H9 (cell line): ENCODE data around the gene TRIOBP. TPM values are rescaled to one million over a fixed set of nuclear protein-coding genes. Genes with fewer than 3 reads are reported as not detected.

Experiments used
- DNase-seq: peaks from one replicate; pipeline ENCODE4 v3.0.0-alpha.2; 2017
- H2AFZ ChIP-seq: one replicate; pipeline ENCODE4 v1.6.1; 2013; ENCODE audit warnings: mild to moderate bottlenecking, low read length, control low read depth, moderate library complexity
- H2AK5ac ChIP-seq: 2 replicates; pipeline ENCODE4 v1.6.1; 2013; ENCODE audit warnings: low read length, control low read depth, mixed read lengths; ENCODE audit not compliant: insufficient read length
- H2BK120ac ChIP-seq: one replicate; pipeline ENCODE4 v1.6.1; 2013; ENCODE audit warnings: low read depth, mild to moderate bottlenecking, low read length, control low read depth, inconsistent platforms; ENCODE audit not compliant: poor library complexity, severe bottlenecking
- H2BK12ac ChIP-seq: 2 replicates; pipeline ENCODE4 v1.6.1; 2013; ENCODE audit warnings: low read length, control low read depth, mixed read lengths, low read depth; ENCODE audit not compliant: insufficient read length
- H2BK15ac ChIP-seq: 2 replicates; pipeline ENCODE4 v1.6.1; 2013; ENCODE audit warnings: low read depth, low read length, control low read depth
- H2BK20ac ChIP-seq: one replicate; pipeline ENCODE4 v1.6.1; 2013; ENCODE audit warnings: low read depth, mild to moderate bottlenecking, low read length, control low read depth, inconsistent platforms; ENCODE audit not compliant: poor library complexity, severe bottlenecking
- H2BK5ac ChIP-seq: 2 replicates; pipeline ENCODE4 v1.6.1; 2013; ENCODE audit warnings: low read length, control low read depth, mixed read lengths; ENCODE audit not compliant: insufficient read length
- H3K14ac ChIP-seq: 2 replicates; pipeline ENCODE4 v1.6.1; 2013; ENCODE audit warnings: low read length, control low read depth; ENCODE audit not compliant: insufficient read depth
- H3K18ac ChIP-seq: 2 replicates; pipeline ENCODE4 v1.6.1; 2013; ENCODE audit warnings: low read depth, mild to moderate bottlenecking, mixed read lengths, low read length, control low read depth; ENCODE audit not compliant: insufficient read length
- H3K23ac ChIP-seq: 2 replicates; pipeline ENCODE4 v1.6.1; 2013; ENCODE audit warnings: low read length, control low read depth, mixed read lengths, low read depth; ENCODE audit not compliant: insufficient read length
- H3K23me2 ChIP-seq: 2 replicates; pipeline ENCODE4 v1.6.1; 2013; ENCODE audit warnings: low read depth, mild to moderate bottlenecking, mixed read lengths, low read length, control low read depth; ENCODE audit not compliant: insufficient read length, poor library complexity, severe bottlenecking
- H3K27ac ChIP-seq: 2 replicates; pipeline ENCODE4 v1.5.1; 2013; ENCODE audit warnings: low read length, control low read depth, mixed read lengths, low read depth; ENCODE audit not compliant: insufficient read length
- H3K27me3 ChIP-seq: 2 replicates; pipeline ENCODE4 v1.6.1; 2013; ENCODE audit warnings: low read length, control low read depth, inconsistent platforms; ENCODE audit not compliant: insufficient read depth
- H3K4ac ChIP-seq: 2 replicates; pipeline ENCODE4 v1.6.1; 2013; ENCODE audit warnings: low read depth, mild to moderate bottlenecking, control low read depth, inconsistent platforms, low read length, moderate library complexity
- H3K4me1 ChIP-seq: 2 replicates; pipeline ENCODE4 v1.6.1; 2013; ENCODE audit warnings: low read length, control low read depth, inconsistent platforms; ENCODE audit not compliant: insufficient read depth
- H3K4me2 ChIP-seq: 2 replicates; pipeline ENCODE4 v1.6.1; 2013; ENCODE audit warnings: low read length, control low read depth, mixed read lengths; ENCODE audit not compliant: insufficient read length, insufficient read depth
- H3K56ac ChIP-seq: 2 replicates; pipeline ENCODE4 v1.6.1; 2013; ENCODE audit warnings: low read depth, mild to moderate bottlenecking, mixed read lengths, low read length, control low read depth; ENCODE audit not compliant: insufficient read length
- H3K79me1 ChIP-seq: 2 replicates; pipeline ENCODE4 v1.6.1; 2013; ENCODE audit warnings: low read depth, mild to moderate bottlenecking, moderate library complexity, low read length, control low read depth, inconsistent platforms; ENCODE audit not compliant: insufficient read depth, poor library complexity, severe bottlenecking
- H3K79me2 ChIP-seq: 2 replicates; pipeline ENCODE4 v1.6.1; 2013; ENCODE audit warnings: low read length, control low read depth, inconsistent platforms; ENCODE audit not compliant: insufficient read depth
- H3K9ac ChIP-seq: 2 replicates; pipeline ENCODE4 v1.6.1; 2013; ENCODE audit warnings: low read length, control low read depth, mixed read lengths; ENCODE audit not compliant: insufficient read length; ENCODE audit errors: extremely low read depth
- H3K9me3 ChIP-seq: one replicate; pipeline ENCODE4 v1.6.1; 2013; ENCODE audit warnings: low read depth, low read length, inconsistent platforms; ENCODE audit not compliant: control insufficient read depth
- H3T11ph ChIP-seq: one replicate; pipeline ENCODE4 v1.6.1; 2013; ENCODE audit warnings: mild to moderate bottlenecking, low read length, control low read depth, inconsistent platforms
- H4K20me1 ChIP-seq: one replicate; pipeline ENCODE4 v1.6.1; 2013; ENCODE audit not compliant: control insufficient read depth, insufficient read length, insufficient read depth
- H4K5ac ChIP-seq: 2 replicates; pipeline ENCODE4 v1.6.1; 2013; ENCODE audit warnings: low read depth, mild to moderate bottlenecking, mixed read lengths, low read length, control low read depth; ENCODE audit not compliant: insufficient read length
- H4K8ac ChIP-seq: replicated peaks from 2 replicates; pipeline ENCODE4 v1.6.1; 2013; ENCODE audit warnings: low read length, control low read depth, mixed read lengths, low read depth; ENCODE audit not compliant: insufficient read length
- H4K91ac ChIP-seq: 2 replicates; pipeline ENCODE4 v1.6.1; 2013; ENCODE audit warnings: low read depth, mild to moderate bottlenecking, moderate library complexity, mixed read lengths, low read length, control low read depth; ENCODE audit not compliant: insufficient read length
- H3K27ac Mint-ChIP-seq, 3 experiments: 2 replicates in 2 of 3; 3 replicates in 1 of 3; pipeline ENCODE4 v1.8.0; 2020 to 2021; ENCODE audit warnings: mixed read lengths in 3 of 3, mild to moderate bottlenecking in 1 of 3, moderate library complexity in 1 of 3
- H3K27me3 Mint-ChIP-seq: 2 replicates; pipeline ENCODE4 v1.8.0; 2021; ENCODE audit warnings: low read depth, mild to moderate bottlenecking, moderate library complexity, mixed read lengths
- H3K36me3 Mint-ChIP-seq, 3 experiments: 2 replicates in 2 of 3; 3 replicates in 1 of 3; pipeline ENCODE4 v1.8.0; 2020 to 2021; ENCODE audit warnings: low read depth in 3 of 3, mixed read lengths in 3 of 3; ENCODE audit not compliant: insufficient read depth in 1 of 3
- H3K4me1 Mint-ChIP-seq, 2 experiments: 2 replicates each; pipeline ENCODE4 v1.8.0; 2020; ENCODE audit warnings: mixed read lengths in 2 of 2
- H3K4me3 Mint-ChIP-seq, 2 experiments: 2 replicates in 1 of 2; 3 replicates in 1 of 2; pipeline ENCODE4 v1.8.0; 2020 to 2021; ENCODE audit warnings: mild to moderate bottlenecking in 2 of 2, mixed read lengths in 2 of 2, moderate library complexity in 1 of 2
- H3K9me3 Mint-ChIP-seq, 2 experiments: 2 replicates in 1 of 2; 3 replicates in 1 of 2; pipeline ENCODE4 v1.8.0; 2020; ENCODE audit warnings: mild to moderate bottlenecking in 2 of 2, mixed read lengths in 2 of 2, moderate library complexity in 1 of 2
- CTCF ChIP-seq: fragments of 200-600 bp; sonication (generic); conservative IDR thresholded peaks from 3 replicates; pipeline ENCODE4 v1.8.0; 2021; ENCODE audit warnings: antibody characterized with exemption, mild to moderate bottlenecking
- WGBS: extraction: QIAGEN DNeasy Blood & Tissue Kit; methylation state at CpG from one replicate; pipeline ENCODE4 v1.1.7; 2013; ENCODE audit warnings: missing lambda C conversion rate, low lambda C conversion rate, mixed read lengths; ENCODE audit not compliant: insufficient read length; ENCODE audit errors: extremely low coverage; 5-methylcytosine and 5-hydroxymethylcytosine counted together
- total RNA-seq: library from RNA; stranded (reverse); gene quantifications from 2 replicates; pipeline ENCODE4 v1.2.1, GENCODE V29; 2021

TRIOBP gene
- total RNA-seq, 1 experiment from 2014 or later = 52.7 TPM

GRCh38 chr22:37811867-37812266, 115.0 kb downstream of the TRIOBP start:
- Histone ChIP-seq H3K79me1 (peaks cover 2% of the 10 kb centered on the region), H2BK20ac (no peak overlapping the region), H3K23ac (no peak overlapping the region), H2BK5ac (no peak overlapping the region), H3K27ac (no peak overlapping the region), H3K4me2 (no peak overlapping the region), H2AK5ac (no peak overlapping the region), H4K8ac (no peak overlapping the region), H4K20me1 (no peaks in the 10 kb centered on the region), H2AFZ (no peak overlapping the region), H4K5ac (no peak overlapping the region), H3K4me1 (no peaks in the 10 kb centered on the region), H3T11ph (no peak overlapping the region), H3K14ac (no peak overlapping the region), H3K23me2 (peaks cover 7% of the 10 kb centered on the region), H3K18ac (no peak overlapping the region), H4K91ac (no peak overlapping the region), H2BK15ac (no peak overlapping the region), H3K56ac (no peak overlapping the region), H2BK12ac (no peak overlapping the region), H3K9me3 (no peaks in the 10 kb centered on the region), H3K27me3 (no peaks in the 10 kb centered on the region; the same call in 1 of the 2 replicates), H3K79me2 (peaks cover 2% of the 10 kb centered on the region; the same call in 1 of the 2 replicates), H3K4ac (no peak overlapping the region), H3K9ac (no peak overlapping the region), H2BK120ac (no peak overlapping the region)
- H3K27me3 Mint-ChIP-seq = peaks cover 15% of the 10 kb centered on the region
- no peak overlapping the region for H3K27ac Mint-ChIP-seq
- no peak overlapping the region for H3K4me3 Mint-ChIP-seq
- peaks cover 5 to 11% of the 10 kb centered on the region in 2 experiments for H3K4me1 Mint-ChIP-seq
- no CpG with 5 or more reads among the region's 2 CpGs for WGBS
- H3K9me3 Mint-ChIP-seq = no peaks in the 10 kb centered on the region
- DNase-seq = no peak
- no peak for TF ChIP-seq CTCF
- H3K36me3 Mint-ChIP-seq = peaks cover 7 to 18% (median 17%) of the 10 kb centered on the region in 3 experiments; a peak in 6 of 7 replicates
